H9 (cell line): ENCODE results near the gene SLX4IP. TPM values are rescaled to one million over a fixed set of nuclear protein-coding genes. Genes with fewer than 3 reads are reported as not detected.

ENCODE experiments used
- DNase-seq: peaks from one replicate; pipeline ENCODE4 v3.0.0-alpha.2; 2017
- H2AFZ ChIP-seq: one replicate; pipeline ENCODE4 v1.6.1; 2013; ENCODE audit warnings: mild to moderate bottlenecking, low read length, control low read depth, moderate library complexity
- H2AK5ac ChIP-seq: 2 replicates; pipeline ENCODE4 v1.6.1; 2013; ENCODE audit warnings: low read length, control low read depth, mixed read lengths; ENCODE audit not compliant: insufficient read length
- H2BK120ac ChIP-seq: one replicate; pipeline ENCODE4 v1.6.1; 2013; ENCODE audit warnings: low read depth, mild to moderate bottlenecking, low read length, control low read depth, inconsistent platforms; ENCODE audit not compliant: poor library complexity, severe bottlenecking
- H2BK12ac ChIP-seq: 2 replicates; pipeline ENCODE4 v1.6.1; 2013; ENCODE audit warnings: low read length, control low read depth, mixed read lengths, low read depth; ENCODE audit not compliant: insufficient read length
- H2BK15ac ChIP-seq: 2 replicates; pipeline ENCODE4 v1.6.1; 2013; ENCODE audit warnings: low read depth, low read length, control low read depth
- H2BK20ac ChIP-seq: one replicate; pipeline ENCODE4 v1.6.1; 2013; ENCODE audit warnings: low read depth, mild to moderate bottlenecking, low read length, control low read depth, inconsistent platforms; ENCODE audit not compliant: poor library complexity, severe bottlenecking
- H2BK5ac ChIP-seq: 2 replicates; pipeline ENCODE4 v1.6.1; 2013; ENCODE audit warnings: low read length, control low read depth, mixed read lengths; ENCODE audit not compliant: insufficient read length
- H3K14ac ChIP-seq: 2 replicates; pipeline ENCODE4 v1.6.1; 2013; ENCODE audit warnings: low read length, control low read depth; ENCODE audit not compliant: insufficient read depth
- H3K18ac ChIP-seq: 2 replicates; pipeline ENCODE4 v1.6.1; 2013; ENCODE audit warnings: low read depth, mild to moderate bottlenecking, mixed read lengths, low read length, control low read depth; ENCODE audit not compliant: insufficient read length
- H3K23ac ChIP-seq: 2 replicates; pipeline ENCODE4 v1.6.1; 2013; ENCODE audit warnings: low read length, control low read depth, mixed read lengths, low read depth; ENCODE audit not compliant: insufficient read length
- H3K23me2 ChIP-seq: 2 replicates; pipeline ENCODE4 v1.6.1; 2013; ENCODE audit warnings: low read depth, mild to moderate bottlenecking, mixed read lengths, low read length, control low read depth; ENCODE audit not compliant: insufficient read length, poor library complexity, severe bottlenecking
- H3K27ac ChIP-seq: 2 replicates; pipeline ENCODE4 v1.5.1; 2013; ENCODE audit warnings: low read length, control low read depth, mixed read lengths, low read depth; ENCODE audit not compliant: insufficient read length
- H3K27me3 ChIP-seq: 2 replicates; pipeline ENCODE4 v1.6.1; 2013; ENCODE audit warnings: low read length, control low read depth, inconsistent platforms; ENCODE audit not compliant: insufficient read depth
- H3K4ac ChIP-seq: 2 replicates; pipeline ENCODE4 v1.6.1; 2013; ENCODE audit warnings: low read depth, mild to moderate bottlenecking, control low read depth, inconsistent platforms, low read length, moderate library complexity
- H3K4me1 ChIP-seq: 2 replicates; pipeline ENCODE4 v1.6.1; 2013; ENCODE audit warnings: low read length, control low read depth, inconsistent platforms; ENCODE audit not compliant: insufficient read depth
- H3K4me2 ChIP-seq: 2 replicates; pipeline ENCODE4 v1.6.1; 2013; ENCODE audit warnings: low read length, control low read depth, mixed read lengths; ENCODE audit not compliant: insufficient read length, insufficient read depth
- H3K56ac ChIP-seq: 2 replicates; pipeline ENCODE4 v1.6.1; 2013; ENCODE audit warnings: low read depth, mild to moderate bottlenecking, mixed read lengths, low read length, control low read depth; ENCODE audit not compliant: insufficient read length
- H3K79me1 ChIP-seq: 2 replicates; pipeline ENCODE4 v1.6.1; 2013; ENCODE audit warnings: low read depth, mild to moderate bottlenecking, moderate library complexity, low read length, control low read depth, inconsistent platforms; ENCODE audit not compliant: insufficient read depth, poor library complexity, severe bottlenecking
- H3K79me2 ChIP-seq: 2 replicates; pipeline ENCODE4 v1.6.1; 2013; ENCODE audit warnings: low read length, control low read depth, inconsistent platforms; ENCODE audit not compliant: insufficient read depth
- H3K9ac ChIP-seq: 2 replicates; pipeline ENCODE4 v1.6.1; 2013; ENCODE audit warnings: low read length, control low read depth, mixed read lengths; ENCODE audit not compliant: insufficient read length; ENCODE audit errors: extremely low read depth
- H3K9me3 ChIP-seq: one replicate; pipeline ENCODE4 v1.6.1; 2013; ENCODE audit warnings: low read depth, low read length, inconsistent platforms; ENCODE audit not compliant: control insufficient read depth
- H3T11ph ChIP-seq: one replicate; pipeline ENCODE4 v1.6.1; 2013; ENCODE audit warnings: mild to moderate bottlenecking, low read length, control low read depth, inconsistent platforms
- H4K20me1 ChIP-seq: one replicate; pipeline ENCODE4 v1.6.1; 2013; ENCODE audit not compliant: control insufficient read depth, insufficient read length, insufficient read depth
- H4K5ac ChIP-seq: 2 replicates; pipeline ENCODE4 v1.6.1; 2013; ENCODE audit warnings: low read depth, mild to moderate bottlenecking, mixed read lengths, low read length, control low read depth; ENCODE audit not compliant: insufficient read length
- H4K8ac ChIP-seq: replicated peaks from 2 replicates; pipeline ENCODE4 v1.6.1; 2013; ENCODE audit warnings: low read length, control low read depth, mixed read lengths, low read depth; ENCODE audit not compliant: insufficient read length
- H4K91ac ChIP-seq: 2 replicates; pipeline ENCODE4 v1.6.1; 2013; ENCODE audit warnings: low read depth, mild to moderate bottlenecking, moderate library complexity, mixed read lengths, low read length, control low read depth; ENCODE audit not compliant: insufficient read length
- H3K27ac Mint-ChIP-seq, 3 experiments: 2 replicates in 2 of 3; 3 replicates in 1 of 3; pipeline ENCODE4 v1.8.0; 2020 to 2021; ENCODE audit warnings: mixed read lengths in 3 of 3, mild to moderate bottlenecking in 1 of 3, moderate library complexity in 1 of 3
- H3K27me3 Mint-ChIP-seq: 2 replicates; pipeline ENCODE4 v1.8.0; 2021; ENCODE audit warnings: low read depth, mild to moderate bottlenecking, moderate library complexity, mixed read lengths
- H3K36me3 Mint-ChIP-seq, 3 experiments: 2 replicates in 2 of 3; 3 replicates in 1 of 3; pipeline ENCODE4 v1.8.0; 2020 to 2021; ENCODE audit warnings: low read depth in 3 of 3, mixed read lengths in 3 of 3; ENCODE audit not compliant: insufficient read depth in 1 of 3
- H3K4me1 Mint-ChIP-seq, 2 experiments: 2 replicates each; pipeline ENCODE4 v1.8.0; 2020; ENCODE audit warnings: mixed read lengths in 2 of 2
- H3K4me3 Mint-ChIP-seq, 2 experiments: 2 replicates in 1 of 2; 3 replicates in 1 of 2; pipeline ENCODE4 v1.8.0; 2020 to 2021; ENCODE audit warnings: mild to moderate bottlenecking in 2 of 2, mixed read lengths in 2 of 2, moderate library complexity in 1 of 2
- H3K9me3 Mint-ChIP-seq, 2 experiments: 2 replicates in 1 of 2; 3 replicates in 1 of 2; pipeline ENCODE4 v1.8.0; 2020; ENCODE audit warnings: mild to moderate bottlenecking in 2 of 2, mixed read lengths in 2 of 2, moderate library complexity in 1 of 2
- whole genome bisulfite sequencing: extraction: QIAGEN DNeasy Blood & Tissue Kit; methylation state at CpG from one replicate; pipeline ENCODE4 v1.1.7; 2013; ENCODE audit warnings: missing lambda C conversion rate, low lambda C conversion rate, mixed read lengths; ENCODE audit not compliant: insufficient read length; ENCODE audit errors: extremely low coverage; 5-methylcytosine and 5-hydroxymethylcytosine counted together
- total RNA-seq: library from RNA; stranded (reverse); gene quantifications from 2 replicates; pipeline ENCODE4 v1.2.1, GENCODE V29; 2021
- TF ChIP-seq, protein P1 (sequence below): fragments of 200-600 bp; sonication (generic); conservative IDR thresholded peaks from 3 replicates; pipeline ENCODE4 v1.8.0; 2021; ENCODE audit warnings: antibody characterized with exemption, mild to moderate bottlenecking

SLX4IP gene
- total RNA-seq, 1 experiment from 2014 or later, result 7.9 TPM

GRCh38 chr20:10560686-10561085 lies 125.6 kb downstream of the SLX4IP start:
- peaks cover 3% of the 10 kb centered on the region; the same call in 1 of the 2 replicates for H3K4me1 ChIP-seq
- H4K5ac ChIP-seq, result no peak overlapping the region
- H3K4me2 ChIP-seq, result no peak overlapping the region
- H2BK15ac ChIP-seq, result no peak overlapping the region
- H3K79me2 ChIP-seq, result no peaks in the 10 kb centered on the region
- H2BK12ac ChIP-seq, result no peak overlapping the region
- H3K56ac ChIP-seq, result no peak overlapping the region
- no peak overlapping the region for H3K18ac ChIP-seq
- Mint-ChIP-seq H3K4me3 (no peak overlapping the region), H3K27me3 (no peaks in the 10 kb centered on the region), H3K36me3 (peaks cover 4 to 6% (median 4%) of the 10 kb centered on the region in 3 experiments), H3K9me3 (peaks cover 0 to 4% of the 10 kb centered on the region in 2 experiments; a peak in 1 of 5 replicates), H3K4me1 (peaks cover 36 to 41% of the 10 kb centered on the region in 2 experiments), H3K27ac (no peak overlapping the region)
- no peak overlapping the region for H2BK120ac ChIP-seq
- no peaks in the 10 kb centered on the region for H4K20me1 ChIP-seq
- H3K23ac ChIP-seq, result no peak overlapping the region
- H2AFZ ChIP-seq, result no peak overlapping the region
- H3T11ph ChIP-seq, result no peak overlapping the region
- H4K8ac ChIP-seq, result no peak overlapping the region
- no peaks in the 10 kb centered on the region for H3K9me3 ChIP-seq
- no peak overlapping the region for H2BK5ac ChIP-seq
- no peaks in the 10 kb centered on the region for H3K79me1 ChIP-seq
- H2BK20ac ChIP-seq, result no peak overlapping the region
- H3K23me2 ChIP-seq, result no peaks in the 10 kb centered on the region
- TF ChIP-seq, protein P1, sequence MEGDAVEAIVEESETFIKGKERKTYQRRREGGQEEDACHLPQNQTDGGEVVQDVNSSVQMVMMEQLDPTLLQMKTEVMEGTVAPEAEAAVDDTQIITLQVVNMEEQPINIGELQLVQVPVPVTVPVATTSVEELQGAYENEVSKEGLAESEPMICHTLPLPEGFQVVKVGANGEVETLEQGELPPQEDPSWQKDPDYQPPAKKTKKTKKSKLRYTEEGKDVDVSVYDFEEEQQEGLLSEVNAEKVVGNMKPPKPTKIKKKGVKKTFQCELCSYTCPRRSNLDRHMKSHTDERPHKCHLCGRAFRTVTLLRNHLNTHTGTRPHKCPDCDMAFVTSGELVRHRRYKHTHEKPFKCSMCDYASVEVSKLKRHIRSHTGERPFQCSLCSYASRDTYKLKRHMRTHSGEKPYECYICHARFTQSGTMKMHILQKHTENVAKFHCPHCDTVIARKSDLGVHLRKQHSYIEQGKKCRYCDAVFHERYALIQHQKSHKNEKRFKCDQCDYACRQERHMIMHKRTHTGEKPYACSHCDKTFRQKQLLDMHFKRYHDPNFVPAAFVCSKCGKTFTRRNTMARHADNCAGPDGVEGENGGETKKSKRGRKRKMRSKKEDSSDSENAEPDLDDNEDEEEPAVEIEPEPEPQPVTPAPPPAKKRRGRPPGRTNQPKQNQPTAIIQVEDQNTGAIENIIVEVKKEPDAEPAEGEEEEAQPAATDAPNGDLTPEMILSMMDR, result no peak
- no peak overlapping the region for H3K27ac ChIP-seq
- H3K9ac ChIP-seq, result no peak overlapping the region
- no CpG with 5 or more reads among the region's 2 CpGs for WGBS
- no peak overlapping the region for H3K4ac ChIP-seq
- H3K27me3 ChIP-seq, result no peaks in the 10 kb centered on the region
- no peak overlapping the region for H2AK5ac ChIP-seq
- no peak overlapping the region for H4K91ac ChIP-seq
- no peak overlapping the region for H3K14ac ChIP-seq
- DNase-seq, result no peak
